Vagina (tissue), 2 donors: ENCODE results near the gene ZNF70. TPM values are rescaled to one million over a fixed set of nuclear protein-coding genes. Genes with fewer than 3 reads are reported as not detected.

ENCODE experiments used
- DNase-seq, 2 donors: peaks; one replicate each; pipeline ENCODE4 v3.0.0-alpha.2; 2017; ENCODE audit errors: extremely low spot score in 2 of 2
- H3K27ac ChIP-seq: fragments of 200-600 bp; sonication (generic); one replicate; pipeline ENCODE4 v1.5.1; 2019
- H3K27me3 ChIP-seq: fragments of 200-600 bp; sonication (generic); one replicate; pipeline ENCODE4 v1.5.1; 2019
- H3K36me3 ChIP-seq, 2 donors: fragments of 200-600 bp; sonication (generic); one replicate each; pipeline ENCODE4 v1.5.1; 2017 to 2019
- H3K4me1 ChIP-seq: fragments of 200-600 bp; sonication (generic); one replicate; pipeline ENCODE4 v1.5.1; 2019
- H3K4me3 ChIP-seq, 2 donors: fragments of 200-600 bp; sonication (generic); 1 replicate in 1 of 2; 2 replicates in 1 of 2; pipeline ENCODE4 v1.5.1; 2016 to 2019
- H3K9me3 ChIP-seq: fragments of 200-600 bp; sonication (generic); one replicate; pipeline ENCODE4 v1.5.1; 2019
- POLR2A ChIP-seq, 2 donors: fragments of 450-650 bp; IDR thresholded peaks; one replicate each; pipeline ENCODE4 v1.6.1; 2017; ENCODE audit warnings: antibody characterized with exemption in 2 of 2, mild to moderate bottlenecking in 2 of 2, moderate library complexity in 2 of 2
- POLR2AphosphoS5 ChIP-seq, 2 donors: sonication (generic); formaldehyde crosslinking; IDR thresholded peaks; one replicate each; pipeline ENCODE4 v1.9.0; 2017; ENCODE audit warnings: antibody characterized with exemption in 2 of 2, mild to moderate bottlenecking in 2 of 2, low read depth in 1 of 2; ENCODE audit not compliant: insufficient read depth in 1 of 2
- intact Hi-C: fragments of 100-400 bp; cut with DNase I; formaldehyde crosslinking; loops from one replicate; pipeline ENCODE4 v1.15.1; 2023
- total RNA-seq: library from RNA; depleted of rRNA; stranded (reverse); fragments of >200 nt; gene quantifications from one replicate; pipeline ENCODE4 v1.2.3, GENCODE V29; 2016
- TF ChIP-seq, protein P1 (sequence below), 3 experiments: fragments of 450-650 bp in 2 of 3; fragments of 200-600 bp in 1 of 3; sonication (generic) in 1 of 3; IDR thresholded peaks; one replicate each; pipeline ENCODE4 v1.5.1; 2017 to 2019; ENCODE audit warnings: antibody characterized with exemption in 3 of 3, mild to moderate bottlenecking in 2 of 3, moderate library complexity in 2 of 3

The ZNF70 gene
- total RNA-seq, 1 donor from 2014 or later, result 4.9 TPM

DNA sequence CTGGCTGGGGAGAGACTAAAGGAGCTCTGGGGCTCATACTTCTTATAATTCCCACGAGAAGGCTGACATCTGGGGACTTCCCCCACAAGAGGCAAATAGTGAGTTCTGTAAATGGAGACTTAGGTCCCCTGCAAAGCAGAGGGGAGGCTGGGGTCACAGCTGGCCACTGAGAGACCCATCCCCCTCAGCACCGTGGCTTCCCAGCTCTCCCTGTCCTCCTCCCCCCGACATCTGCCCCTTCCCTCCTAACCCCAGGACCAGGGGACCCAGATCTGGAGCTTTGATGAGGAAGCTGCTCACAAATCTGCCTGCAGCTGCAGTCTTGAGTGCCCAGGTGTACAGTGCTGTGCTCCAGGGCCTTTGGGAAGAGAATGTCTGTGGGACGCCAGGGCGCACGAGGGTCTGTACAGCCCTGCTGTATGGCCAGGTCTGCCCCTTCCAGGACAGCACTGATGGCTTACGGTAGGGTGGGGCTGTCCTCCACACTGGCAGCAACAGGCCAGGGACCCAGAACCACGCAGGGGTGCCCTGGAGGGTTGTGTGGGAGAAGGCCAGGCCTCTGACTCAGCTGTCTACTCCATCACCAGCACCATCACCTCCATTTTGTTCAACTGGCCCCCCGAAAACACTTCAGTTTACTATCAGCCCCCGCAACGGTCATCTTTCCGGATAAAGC, 59.0 kb downstream of the ZNF70 start:
- no peak for DNase-seq
- no peak overlapping the region for H3K4me3 ChIP-seq
- H3K36me3 ChIP-seq, result peaks cover 0 to 20% of the 10 kb centered on the region in 2 donors
- TF ChIP-seq POLR2AphosphoS5 (IDR thresholded peaks at IDR 0.05; ENCODE audit: insufficient read depth in 1 of 2, low read depth in 1 of 2), result no peak
- TF ChIP-seq, protein P1, sequence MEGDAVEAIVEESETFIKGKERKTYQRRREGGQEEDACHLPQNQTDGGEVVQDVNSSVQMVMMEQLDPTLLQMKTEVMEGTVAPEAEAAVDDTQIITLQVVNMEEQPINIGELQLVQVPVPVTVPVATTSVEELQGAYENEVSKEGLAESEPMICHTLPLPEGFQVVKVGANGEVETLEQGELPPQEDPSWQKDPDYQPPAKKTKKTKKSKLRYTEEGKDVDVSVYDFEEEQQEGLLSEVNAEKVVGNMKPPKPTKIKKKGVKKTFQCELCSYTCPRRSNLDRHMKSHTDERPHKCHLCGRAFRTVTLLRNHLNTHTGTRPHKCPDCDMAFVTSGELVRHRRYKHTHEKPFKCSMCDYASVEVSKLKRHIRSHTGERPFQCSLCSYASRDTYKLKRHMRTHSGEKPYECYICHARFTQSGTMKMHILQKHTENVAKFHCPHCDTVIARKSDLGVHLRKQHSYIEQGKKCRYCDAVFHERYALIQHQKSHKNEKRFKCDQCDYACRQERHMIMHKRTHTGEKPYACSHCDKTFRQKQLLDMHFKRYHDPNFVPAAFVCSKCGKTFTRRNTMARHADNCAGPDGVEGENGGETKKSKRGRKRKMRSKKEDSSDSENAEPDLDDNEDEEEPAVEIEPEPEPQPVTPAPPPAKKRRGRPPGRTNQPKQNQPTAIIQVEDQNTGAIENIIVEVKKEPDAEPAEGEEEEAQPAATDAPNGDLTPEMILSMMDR (IDR thresholded peaks at IDR 0.05), result no peak
- no peak for TF ChIP-seq POLR2A (IDR thresholded peaks at IDR 0.05)
- no peak overlapping the region for H3K27ac ChIP-seq
- intact Hi-C loops, result no loop called here
- no peaks in the 10 kb centered on the region for H3K27me3 ChIP-seq
- H3K4me1 ChIP-seq, result no peaks in the 10 kb centered on the region
- H3K9me3 ChIP-seq, result no peaks in the 10 kb centered on the region

DNA sequence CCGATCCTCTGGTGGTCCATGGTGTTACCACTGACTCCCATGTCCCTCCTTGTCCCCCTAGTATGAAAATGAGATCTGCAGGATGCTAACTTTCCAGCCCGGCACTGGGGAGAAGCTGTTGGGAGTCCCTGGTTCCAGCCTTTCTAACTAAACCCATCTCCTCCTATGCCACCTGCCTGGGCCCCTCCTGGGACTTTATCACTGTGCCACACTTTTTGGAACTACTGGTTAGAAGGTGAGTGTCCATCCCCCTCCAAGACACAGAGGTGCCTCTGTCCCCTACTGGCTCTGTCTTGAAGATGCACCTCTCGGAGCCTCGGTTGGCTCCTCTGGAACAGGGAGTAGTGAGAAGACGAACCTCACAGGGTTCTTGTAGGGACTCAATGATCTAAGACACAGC, 60.2 kb downstream of the ZNF70 start, which contains the start of gene RGL4:
TSS of gene RGL4 (plus strand) at position 301 of the 400 bp plus-strand sequence. CDS start 1,018 bp downstream, outside the sequence.
- Histone ChIP-seq H3K27ac (no peak within 1 kb of the TSS), H3K4me1 (no peaks in the 10 kb centered on the region), H3K9me3 (no peaks in the 10 kb centered on the region), H3K36me3 (peaks cover 0 to 20% of the 10 kb centered on the region in 2 donors), H3K4me3 (no peak within 1 kb of the TSS), H3K27me3 (no peaks in the 10 kb centered on the region)
- no peak for DNase-seq
- TF ChIP-seq, protein P1 (IDR thresholded peaks at IDR 0.05), result no peak
- TF ChIP-seq POLR2A (IDR thresholded peaks at IDR 0.05), result no peak
- TF ChIP-seq POLR2AphosphoS5 (IDR thresholded peaks at IDR 0.05; ENCODE audit: insufficient read depth in 1 of 2, low read depth in 1 of 2), result no peak
- intact Hi-C loops, result no loop called here

DNA sequence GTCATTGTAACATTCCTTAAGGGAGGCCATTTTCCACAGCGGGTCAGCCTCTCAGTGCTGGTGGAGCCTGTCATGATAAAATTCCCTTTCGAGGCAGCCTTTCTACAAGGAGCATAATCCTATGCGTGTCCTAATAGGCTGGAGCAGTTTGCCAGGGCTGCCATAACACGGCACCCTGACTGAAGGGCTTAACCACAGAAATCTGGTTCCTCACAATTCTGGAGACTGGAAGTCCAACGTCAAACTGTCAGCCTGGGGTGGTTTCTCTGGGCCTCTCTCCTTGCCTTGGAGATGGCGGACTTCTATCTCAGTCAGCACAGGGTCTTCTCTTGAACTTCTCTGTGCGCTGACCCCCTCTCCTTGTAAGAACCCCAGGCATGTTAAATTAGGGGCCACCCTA, 61.5 kb downstream of the ZNF70 start:
- DNase-seq, result no peak
- no peak overlapping the region for H3K4me3 ChIP-seq
- no peaks in the 10 kb centered on the region for H3K9me3 ChIP-seq
- intact Hi-C loops, result no loop called here
- no peaks in the 10 kb centered on the region for H3K27me3 ChIP-seq
- H3K4me1 ChIP-seq, result peaks cover 7% of the 10 kb centered on the region
- no peak overlapping the region for H3K27ac ChIP-seq
- peaks cover 0 to 12% of the 10 kb centered on the region in 2 donors for H3K36me3 ChIP-seq
- TF ChIP-seq, protein P1 (IDR thresholded peaks at IDR 0.05), result no peak
- no peak for TF ChIP-seq POLR2A (IDR thresholded peaks at IDR 0.05)

Other genes with a start within 250 kb of the ZNF70 start
- gene IGLL1, start 170.8 kb downstream of the ZNF70 start, total RNA-seq, result not detected
- not detected for gene DRICH1, start 118.8 kb downstream of the ZNF70 start, total RNA-seq
- gene RGL4, start 60.1 kb downstream of the ZNF70 start, total RNA-seq, result not detected
- gene VPREB3, start 3.3 kb upstream of the ZNF70 start, total RNA-seq, result not detected
- not detected for gene C22orf15, start 11.9 kb upstream of the ZNF70 start, total RNA-seq
- gene CHCHD10, start 16.9 kb upstream of the ZNF70 start, total RNA-seq, result 12.0 TPM
- 6.4 TPM for gene MMP11, start 21.7 kb upstream of the ZNF70 start, total RNA-seq
- gene SMARCB1, start 35.9 kb upstream of the ZNF70 start, total RNA-seq, result 147 TPM
- gene DERL3, start 87.9 kb upstream of the ZNF70 start, total RNA-seq, result 0.25 TPM
- 4.9 TPM for gene SLC2A11, start 106.8 kb upstream of the ZNF70 start, total RNA-seq
- gene MIF, start 143.3 kb upstream of the ZNF70 start, total RNA-seq, result 638 TPM
- gene GSTT2B, start 210.1 kb upstream of the ZNF70 start, total RNA-seq, result not detected
- not detected for gene DDTL, start 215.8 kb upstream of the ZNF70 start, total RNA-seq
- gene DDT, start 223.3 kb upstream of the ZNF70 start, total RNA-seq, result 167 TPM
- not detected for gene GSTT2, start 229.0 kb upstream of the ZNF70 start, total RNA-seq